Measurements from ENCODE around the gene INSM1. TPM values are rescaled to one million over a fixed set of nuclear protein-coding genes. Genes with fewer than 3 reads are reported as not detected.

The INSM1 gene
- polyA plus RNA-seq, 1 of the 3 experiments (the other 2 are of a cell fraction): not detected

GRCh38 chr20:20327746-20328145 is 40.2 kb upstream of the INSM1 start:
- Histone ChIP-seq H3K36me3 (replicated peaks in 1 of 2; ENCODE audit: control insufficient read depth in 1 of 2, insufficient read depth in 2 of 2, low read length in 1 of 2) (no peaks in the 10 kb centered on the region), H3K9me2 (no peaks in the 10 kb centered on the region), H3K4me3 (ENCODE audit: low read depth in 2 of 2, low read length in 1 of 2) (no peak overlapping the region), H3K27me3 (ENCODE audit: insufficient read depth) (no peaks in the 10 kb centered on the region; the same call in 1 of the 2 replicates), H3K79me2 (ENCODE audit: insufficient read depth) (no peaks in the 10 kb centered on the region), H3K9ac (no peak overlapping the region), H3K27ac (ENCODE audit: low read depth in 2 of 2, low read length in 1 of 2) (no peak overlapping the region), H3K4me1 (ENCODE audit: control insufficient read depth in 1 of 2, insufficient read depth in 2 of 2, low read depth in 1 of 2, low read length in 1 of 2) (no peaks in the 10 kb centered on the region), H4K20me1 (ENCODE audit: insufficient read depth) (no peaks in the 10 kb centered on the region), H3K9me3 (no peaks in the 10 kb centered on the region), H2AFZ (ENCODE audit: low read depth) (no peak overlapping the region), H3K4me2 (no peak overlapping the region), H3F3A (replicated peaks; ENCODE audit: insufficient read depth) (no peaks in the 10 kb centered on the region)
- CTCF ChIA-PET: interaction anchor here (1.3 kb wide), 1 partner anchor 12 kb away, joined by 3 read pairs; no protein-coding TSS in a partner anchor
- TF ChIP-seq EZH2phosphoT487 (IDR thresholded peaks at IDR 0.05; ENCODE audit: borderline replicate concordance, low read depth): no peak
- TF ChIP-seq NRF1 (IDR thresholded peaks at IDR 0.05; ENCODE audit: low read depth, low read length): no peak
- TF ChIP-seq, protein P1, sequence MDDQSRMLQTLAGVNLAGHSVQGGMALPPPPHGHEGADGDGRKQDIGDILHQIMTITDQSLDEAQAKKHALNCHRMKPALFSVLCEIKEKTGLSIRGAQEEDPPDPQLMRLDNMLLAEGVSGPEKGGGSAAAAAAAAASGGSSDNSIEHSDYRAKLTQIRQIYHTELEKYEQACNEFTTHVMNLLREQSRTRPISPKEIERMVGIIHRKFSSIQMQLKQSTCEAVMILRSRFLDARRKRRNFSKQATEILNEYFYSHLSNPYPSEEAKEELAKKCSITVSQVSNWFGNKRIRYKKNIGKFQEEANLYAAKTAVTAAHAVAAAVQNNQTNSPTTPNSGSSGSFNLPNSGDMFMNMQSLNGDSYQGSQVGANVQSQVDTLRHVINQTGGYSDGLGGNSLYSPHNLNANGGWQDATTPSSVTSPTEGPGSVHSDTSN (IDR thresholded peaks at IDR 0.05): no peak
- TF ChIP-seq GABPA (IDR thresholded peaks at IDR 0.05; ENCODE audit: low read depth): no peak
- no peak for TF ChIP-seq USF1 (IDR thresholded peaks at IDR 0.05; ENCODE audit: borderline replicate concordance, low read depth)
- TF ChIP-seq TCF12 (IDR thresholded peaks at IDR 0.05): no peak
- no peak for TF ChIP-seq CHD2 (IDR thresholded peaks at IDR 0.05; ENCODE audit: low read length, partially characterized antibody)
- no peak for TF ChIP-seq FOSL2 (IDR thresholded peaks at IDR 0.05; ENCODE audit: borderline replicate concordance, low read depth)
- no peak for TF ChIP-seq POLR2AphosphoS5 (IDR thresholded peaks at IDR 0.05; ENCODE audit: low read depth, low read length)
- TF ChIP-seq, protein P2, sequence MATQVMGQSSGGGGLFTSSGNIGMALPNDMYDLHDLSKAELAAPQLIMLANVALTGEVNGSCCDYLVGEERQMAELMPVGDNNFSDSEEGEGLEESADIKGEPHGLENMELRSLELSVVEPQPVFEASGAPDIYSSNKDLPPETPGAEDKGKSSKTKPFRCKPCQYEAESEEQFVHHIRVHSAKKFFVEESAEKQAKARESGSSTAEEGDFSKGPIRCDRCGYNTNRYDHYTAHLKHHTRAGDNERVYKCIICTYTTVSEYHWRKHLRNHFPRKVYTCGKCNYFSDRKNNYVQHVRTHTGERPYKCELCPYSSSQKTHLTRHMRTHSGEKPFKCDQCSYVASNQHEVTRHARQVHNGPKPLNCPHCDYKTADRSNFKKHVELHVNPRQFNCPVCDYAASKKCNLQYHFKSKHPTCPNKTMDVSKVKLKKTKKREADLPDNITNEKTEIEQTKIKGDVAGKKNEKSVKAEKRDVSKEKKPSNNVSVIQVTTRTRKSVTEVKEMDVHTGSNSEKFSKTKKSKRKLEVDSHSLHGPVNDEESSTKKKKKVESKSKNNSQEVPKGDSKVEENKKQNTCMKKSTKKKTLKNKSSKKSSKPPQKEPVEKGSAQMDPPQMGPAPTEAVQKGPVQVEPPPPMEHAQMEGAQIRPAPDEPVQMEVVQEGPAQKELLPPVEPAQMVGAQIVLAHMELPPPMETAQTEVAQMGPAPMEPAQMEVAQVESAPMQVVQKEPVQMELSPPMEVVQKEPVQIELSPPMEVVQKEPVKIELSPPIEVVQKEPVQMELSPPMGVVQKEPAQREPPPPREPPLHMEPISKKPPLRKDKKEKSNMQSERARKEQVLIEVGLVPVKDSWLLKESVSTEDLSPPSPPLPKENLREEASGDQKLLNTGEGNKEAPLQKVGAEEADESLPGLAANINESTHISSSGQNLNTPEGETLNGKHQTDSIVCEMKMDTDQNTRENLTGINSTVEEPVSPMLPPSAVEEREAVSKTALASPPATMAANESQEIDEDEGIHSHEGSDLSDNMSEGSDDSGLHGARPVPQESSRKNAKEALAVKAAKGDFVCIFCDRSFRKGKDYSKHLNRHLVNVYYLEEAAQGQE (IDR thresholded peaks at IDR 0.05; ENCODE audit: low read depth, low read length): no peak
- no peak for TF ChIP-seq RXRA (IDR thresholded peaks at IDR 0.05; ENCODE audit: borderline replicate concordance, low read depth)
- TF ChIP-seq FOXM1 (IDR thresholded peaks at IDR 0.05; ENCODE audit: low read depth): no peak
- TF ChIP-seq RCOR1 (IDR thresholded peaks at IDR 0.05; ENCODE audit: low read length): no peak
- TF ChIP-seq JUND (IDR thresholded peaks at IDR 0.05): no peak
- no peak for TF ChIP-seq GATA2 (CRISPR knock-in tag; IDR thresholded peaks at IDR 0.05)
- no peak for TF ChIP-seq MXI1 (IDR thresholded peaks at IDR 0.05; ENCODE audit: low read depth, low read length)
- TF ChIP-seq RAD21 (IDR thresholded peaks at IDR 0.05; ENCODE audit: low read length): no peak
- DNase-seq: no peak
- 36% methylated on average over 6 of the region's 6 CpGs for WGBS (ENCODE audit: low lambda C conversion rate)
- POLR2A ChIA-PET: no interaction called here

Data from SK-N-SH (cell line).